ENCODE data around the gene CNOT4. TPM values are rescaled to one million over a fixed set of nuclear protein-coding genes. Genes with fewer than 3 reads are reported as not detected.

CNOT4 gene
- total and polyA plus RNA-seq, 10 of the 15 experiments (the other 5 are each of a cell fraction or from before 2014, with no cell fraction given), result 9.4 to 29.6 (median 16.6) TPM

DNA sequence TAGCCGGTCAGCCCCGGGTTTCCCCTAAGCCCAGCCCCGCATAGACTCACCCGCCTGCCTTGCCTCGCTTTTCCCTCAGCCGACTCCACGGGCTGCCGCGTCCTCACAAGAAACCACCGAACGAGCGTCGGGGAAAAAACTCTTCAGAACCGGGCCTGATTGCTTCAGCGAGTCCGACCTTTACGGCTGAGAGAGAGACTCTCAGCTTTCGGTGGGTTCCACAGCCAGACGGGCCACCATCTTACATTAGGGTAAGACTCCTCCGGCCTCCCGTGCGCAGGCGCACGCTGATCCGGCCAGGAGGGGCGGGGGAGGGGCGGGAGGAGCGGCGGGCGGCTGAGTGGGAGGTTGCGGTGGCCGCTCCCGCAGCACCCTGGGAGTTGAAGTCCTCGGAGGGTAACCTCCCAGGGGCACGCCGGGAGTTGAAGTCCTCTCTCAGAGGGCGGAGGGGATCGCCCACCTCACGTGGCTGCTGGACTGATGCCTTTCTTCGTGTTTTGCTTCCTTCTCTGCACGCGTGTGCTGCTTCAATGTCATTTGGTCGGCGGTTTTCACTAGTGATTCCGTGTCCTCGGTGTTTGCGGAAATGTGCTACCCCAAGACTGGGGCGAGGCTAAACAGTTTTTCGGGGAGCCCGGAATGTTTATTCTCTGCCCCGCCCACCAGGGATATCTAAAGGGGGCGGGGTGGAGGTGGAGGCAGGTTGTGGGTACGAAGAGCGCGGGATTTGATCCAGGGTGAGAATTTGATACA is at the start of gene CNOT4 (continued):
- TF ChIP-seq CUX1 (IDR thresholded peaks at IDR 0.05; ENCODE audit: insufficient replicate concordance, low read depth, low read length), result no peak
- peak; percentile 78; the same call in 1 of the 2 replicates for TF ChIP-seq TAF1 (IDR thresholded peaks at IDR 0.05; ENCODE audit: borderline replicate concordance, low read depth, low read length)
- TF ChIP-seq, protein P1, sequence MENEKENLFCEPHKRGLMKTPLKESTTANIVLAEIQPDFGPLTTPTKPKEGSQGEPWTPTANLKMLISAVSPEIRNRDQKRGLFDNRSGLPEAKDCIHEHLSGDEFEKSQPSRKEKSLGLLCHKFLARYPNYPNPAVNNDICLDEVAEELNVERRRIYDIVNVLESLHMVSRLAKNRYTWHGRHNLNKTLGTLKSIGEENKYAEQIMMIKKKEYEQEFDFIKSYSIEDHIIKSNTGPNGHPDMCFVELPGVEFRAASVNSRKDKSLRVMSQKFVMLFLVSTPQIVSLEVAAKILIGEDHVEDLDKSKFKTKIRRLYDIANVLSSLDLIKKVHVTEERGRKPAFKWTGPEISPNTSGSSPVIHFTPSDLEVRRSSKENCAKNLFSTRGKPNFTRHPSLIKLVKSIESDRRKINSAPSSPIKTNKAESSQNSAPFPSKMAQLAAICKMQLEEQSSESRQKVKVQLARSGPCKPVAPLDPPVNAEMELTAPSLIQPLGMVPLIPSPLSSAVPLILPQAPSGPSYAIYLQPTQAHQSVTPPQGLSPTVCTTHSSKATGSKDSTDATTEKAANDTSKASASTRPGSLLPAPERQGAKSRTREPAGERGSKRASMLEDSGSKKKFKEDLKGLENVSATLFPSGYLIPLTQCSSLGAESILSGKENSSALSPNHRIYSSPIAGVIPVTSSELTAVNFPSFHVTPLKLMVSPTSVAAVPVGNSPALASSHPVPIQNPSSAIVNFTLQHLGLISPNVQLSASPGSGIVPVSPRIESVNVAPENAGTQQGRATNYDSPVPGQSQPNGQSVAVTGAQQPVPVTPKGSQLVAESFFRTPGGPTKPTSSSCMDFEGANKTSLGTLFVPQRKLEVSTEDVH (IDR thresholded peaks at IDR 0.05; ENCODE audit: low read depth, partially characterized antibody), result no peak
- 0 out of 2 replicates have a peak, but pooled peaks have one; percentile 72 for TF ChIP-seq WRNIP1 (IDR thresholded peaks at IDR 0.05; ENCODE audit: borderline replicate concordance, low read depth, low read length)
- TF ChIP-seq MXI1 (IDR thresholded peaks at IDR 0.05; ENCODE audit: low read depth, low read length), result peak; percentile 93
- no peak for TF ChIP-seq ASH2L (IDR thresholded peaks at IDR 0.05; ENCODE audit: borderline replicate concordance, low read depth)
- 0 out of 2 replicates have a peak, but pooled peaks have one; percentile 57 for TF ChIP-seq PML (IDR thresholded peaks at IDR 0.05; ENCODE audit: low read length)
- TF ChIP-seq ZBTB33 (IDR thresholded peaks at IDR 0.05), result no peak
- no peak for TF ChIP-seq SREBF2 (IDR thresholded peaks at IDR 0.05; ENCODE audit: low read length)
- TF ChIP-seq, protein P2, sequence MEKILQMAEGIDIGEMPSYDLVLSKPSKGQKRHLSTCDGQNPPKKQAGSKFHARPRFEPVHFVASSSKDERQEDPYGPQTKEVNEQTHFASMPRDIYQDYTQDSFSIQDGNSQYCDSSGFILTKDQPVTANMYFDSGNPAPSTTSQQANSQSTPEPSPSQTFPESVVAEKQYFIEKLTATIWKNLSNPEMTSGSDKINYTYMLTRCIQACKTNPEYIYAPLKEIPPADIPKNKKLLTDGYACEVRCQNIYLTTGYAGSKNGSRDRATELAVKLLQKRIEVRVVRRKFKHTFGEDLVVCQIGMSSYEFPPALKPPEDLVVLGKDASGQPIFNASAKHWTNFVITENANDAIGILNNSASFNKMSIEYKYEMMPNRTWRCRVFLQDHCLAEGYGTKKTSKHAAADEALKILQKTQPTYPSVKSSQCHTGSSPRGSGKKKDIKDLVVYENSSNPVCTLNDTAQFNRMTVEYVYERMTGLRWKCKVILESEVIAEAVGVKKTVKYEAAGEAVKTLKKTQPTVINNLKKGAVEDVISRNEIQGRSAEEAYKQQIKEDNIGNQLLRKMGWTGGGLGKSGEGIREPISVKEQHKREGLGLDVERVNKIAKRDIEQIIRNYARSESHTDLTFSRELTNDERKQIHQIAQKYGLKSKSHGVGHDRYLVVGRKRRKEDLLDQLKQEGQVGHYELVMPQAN (conservative IDR thresholded peaks at IDR 0.05), result peak; percentile 95
- no peak for TF ChIP-seq RB1 (IDR thresholded peaks at IDR 0.05; ENCODE audit: borderline replicate concordance)
- TF ChIP-seq, protein P3, sequence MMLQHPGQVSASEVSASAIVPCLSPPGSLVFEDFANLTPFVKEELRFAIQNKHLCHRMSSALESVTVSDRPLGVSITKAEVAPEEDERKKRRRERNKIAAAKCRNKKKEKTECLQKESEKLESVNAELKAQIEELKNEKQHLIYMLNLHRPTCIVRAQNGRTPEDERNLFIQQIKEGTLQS (IDR thresholded peaks at IDR 0.05; ENCODE audit: borderline replicate concordance, extremely low read depth, low read depth, low read length), result peak; percentile 60; the same call in 1 of the 2 replicates
- TF ChIP-seq, protein P4, sequence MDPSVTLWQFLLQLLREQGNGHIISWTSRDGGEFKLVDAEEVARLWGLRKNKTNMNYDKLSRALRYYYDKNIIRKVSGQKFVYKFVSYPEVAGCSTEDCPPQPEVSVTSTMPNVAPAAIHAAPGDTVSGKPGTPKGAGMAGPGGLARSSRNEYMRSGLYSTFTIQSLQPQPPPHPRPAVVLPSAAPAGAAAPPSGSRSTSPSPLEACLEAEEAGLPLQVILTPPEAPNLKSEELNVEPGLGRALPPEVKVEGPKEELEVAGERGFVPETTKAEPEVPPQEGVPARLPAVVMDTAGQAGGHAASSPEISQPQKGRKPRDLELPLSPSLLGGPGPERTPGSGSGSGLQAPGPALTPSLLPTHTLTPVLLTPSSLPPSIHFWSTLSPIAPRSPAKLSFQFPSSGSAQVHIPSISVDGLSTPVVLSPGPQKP (IDR thresholded peaks at IDR 0.05; ENCODE audit: low read depth, low read length), result 0 out of 2 replicates have a peak, but pooled peaks have one; percentile 17

Measured in GM12878 (cell line).